Measurements from ENCODE around the gene ABL2.

- TF ChIP-seq CTCF (IDR thresholded peaks at IDR 0.05) (no peak), POLR2AphosphoS5 (IDR thresholded peaks at IDR 0.05; ENCODE audit: low read depth, low read length) (no peak), REST (IDR thresholded peaks at IDR 0.05; ENCODE audit: insufficient read depth in 1 of 2, low read depth in 2 of 2, low read length in 1 of 2) (no peak)
These were observed 27.3 kb downstream of the ABL2 start for GRCh38 chr1:179202161-179202560.

Data from Panc1 (cell line).